HepG2 (cell line): ENCODE data around the gene PET100.

Experiments used
- BORCS8-MEF2B ChIP-seq: sonication (generic); formaldehyde crosslinking; IDR thresholded peaks from 2 replicates; pipeline ENCODE4 v1.8.0; 2022; ENCODE audit warnings: mild to moderate bottlenecking, missing genetic modification reagents
- EP300 ChIP-seq, 3 experiments: sonication (generic) in 1 of 3; formaldehyde crosslinking in 1 of 3; IDR thresholded peaks; 2 replicates each; pipeline versions ENCODE4 v1.5.1 to v1.6.1; 2011 to 2020; ENCODE audit warnings: low read depth in 2 of 3, low read length in 2 of 3, borderline replicate concordance in 1 of 3, improper control_type of control experiment in 1 of 3, mild to moderate bottlenecking in 1 of 3, missing genetic modification reagents in 1 of 3, moderate library complexity in 1 of 3
- HNRNPH1 ChIP-seq: fragments of 200-400 bp; formaldehyde crosslinking; optimal IDR thresholded peaks from 2 replicates; pipeline ENCODE3; 2017; ENCODE audit warnings: mild to moderate bottlenecking, low read depth, low read length
- POLR2A ChIP-seq, 2 experiments: IDR thresholded peaks; 2 replicates each; pipeline ENCODE4 v1.6.1; 2011; ENCODE audit warnings: low read depth in 2 of 2, low read length in 2 of 2, mild to moderate bottlenecking in 1 of 2, moderate library complexity in 1 of 2; ENCODE audit not compliant: insufficient read depth in 1 of 2
- SETDB1 ChIP-seq: sonication (generic); formaldehyde crosslinking; IDR thresholded peaks from 2 replicates; pipeline ENCODE4 v1.5.1; 2020; ENCODE audit warnings: missing genetic modification reagents, mild to moderate bottlenecking, borderline replicate concordance
- SP1 ChIP-seq, 2 experiments: fragments of 450-650 bp in 1 of 2; sonication (generic) in 1 of 2; formaldehyde crosslinking in 1 of 2; IDR thresholded peaks; 2 replicates each; pipeline versions ENCODE4 v1.4.0 to v1.6.1; 2016 to 2020; ENCODE audit warnings: missing genetic modification reagents in 1 of 2
- SP5 ChIP-seq: IDR thresholded peaks from 2 replicates; pipeline ENCODE4 v1.6.1; 2016; ENCODE audit warnings: low read depth, borderline replicate concordance
- ZNF138 ChIP-seq: sonication (generic); formaldehyde crosslinking; IDR thresholded peaks from 2 replicates; pipeline ENCODE4 v1.5.0; 2020; ENCODE audit warnings: mild to moderate bottlenecking, low read depth, missing genetic modification reagents
- TF ChIP-seq, protein P1 (sequence below): sonication (generic); formaldehyde crosslinking; IDR thresholded peaks from 2 replicates; pipeline ENCODE4 v1.5.0; 2020; ENCODE audit warnings: mild to moderate bottlenecking, missing genetic modification reagents, moderate library complexity

- no peak for TF ChIP-seq SETDB1 (CRISPR knock-in tag)
- no peak for TF ChIP-seq BORCS8-MEF2B (CRISPR knock-in tag)
- TF ChIP-seq EP300 (IDR thresholded peaks at IDR 0.05; ENCODE audit: low read depth in 2 of 2, low read length in 2 of 2), result no peak
- TF ChIP-seq EP300 (CRISPR knock-in tag; IDR thresholded peaks at IDR 0.05; ENCODE audit: borderline replicate concordance), result no peak
- no peak for TF ChIP-seq POLR2A (IDR thresholded peaks at IDR 0.05; ENCODE audit: insufficient read depth in 1 of 2, low read depth in 2 of 2, low read length in 2 of 2)
- no peak for TF ChIP-seq HNRNPH1
- no peak for TF ChIP-seq SP5 (CRISPR knock-in tag)
- TF ChIP-seq, protein P1, sequence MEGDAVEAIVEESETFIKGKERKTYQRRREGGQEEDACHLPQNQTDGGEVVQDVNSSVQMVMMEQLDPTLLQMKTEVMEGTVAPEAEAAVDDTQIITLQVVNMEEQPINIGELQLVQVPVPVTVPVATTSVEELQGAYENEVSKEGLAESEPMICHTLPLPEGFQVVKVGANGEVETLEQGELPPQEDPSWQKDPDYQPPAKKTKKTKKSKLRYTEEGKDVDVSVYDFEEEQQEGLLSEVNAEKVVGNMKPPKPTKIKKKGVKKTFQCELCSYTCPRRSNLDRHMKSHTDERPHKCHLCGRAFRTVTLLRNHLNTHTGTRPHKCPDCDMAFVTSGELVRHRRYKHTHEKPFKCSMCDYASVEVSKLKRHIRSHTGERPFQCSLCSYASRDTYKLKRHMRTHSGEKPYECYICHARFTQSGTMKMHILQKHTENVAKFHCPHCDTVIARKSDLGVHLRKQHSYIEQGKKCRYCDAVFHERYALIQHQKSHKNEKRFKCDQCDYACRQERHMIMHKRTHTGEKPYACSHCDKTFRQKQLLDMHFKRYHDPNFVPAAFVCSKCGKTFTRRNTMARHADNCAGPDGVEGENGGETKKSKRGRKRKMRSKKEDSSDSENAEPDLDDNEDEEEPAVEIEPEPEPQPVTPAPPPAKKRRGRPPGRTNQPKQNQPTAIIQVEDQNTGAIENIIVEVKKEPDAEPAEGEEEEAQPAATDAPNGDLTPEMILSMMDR, result no peak
- TF ChIP-seq SP1 (IDR thresholded peaks at IDR 0.05), result no peak
- TF ChIP-seq SP1 (CRISPR knock-in tag; IDR thresholded peaks at IDR 0.05), result no peak
- TF ChIP-seq ZNF138 (CRISPR knock-in tag), result no peak
Measured at GRCh38 chr19:7647156-7647555, 17.6 kb downstream of the PET100 start.
